Neural progenitor cell (in vitro differentiated cells): ENCODE results near the gene MRGPRF. TPM values are rescaled to one million over a fixed set of nuclear protein-coding genes. Genes with fewer than 3 reads are reported as not detected.

Experiments
- DNase-seq: peaks from one replicate; pipeline ENCODE4 v3.0.0-alpha.2; 2016; ENCODE audit warnings: low spot score
- H2AFZ ChIP-seq: fragments of 200-600 bp; sonication (generic); replicated peaks from 2 replicates; pipeline ENCODE4 v1.6.1; 2016; ENCODE audit warnings: antibody characterized with exemption
- H3F3A ChIP-seq: fragments of 200-600 bp; sonication (generic); 2 replicates; pipeline ENCODE4 v1.6.1; 2016; ENCODE audit warnings: antibody characterized with exemption, low read depth
- H3K27ac ChIP-seq: fragments of 200-600 bp; sonication (generic); 2 replicates; pipeline ENCODE4 v1.5.1; 2016; ENCODE audit warnings: mild to moderate bottlenecking
- H3K27me3 ChIP-seq: fragments of 200-600 bp; sonication (generic); 2 replicates; pipeline ENCODE4 v1.6.1; 2016; ENCODE audit warnings: mild to moderate bottlenecking, moderate library complexity
- H3K36me3 ChIP-seq: fragments of 200-600 bp; sonication (generic); 2 replicates; pipeline ENCODE4 v1.5.1; 2016
- H3K4me1 ChIP-seq: fragments of 200-600 bp; sonication (generic); 2 replicates; pipeline ENCODE4 v1.6.1; 2016; ENCODE audit warnings: mixed run types
- H3K4me2 ChIP-seq: fragments of 200-600 bp; sonication (generic); 2 replicates; pipeline ENCODE4 v1.6.1; 2016
- H3K4me3 ChIP-seq: fragments of 200-600 bp; sonication (generic); 2 replicates; pipeline ENCODE4 v1.5.1; 2016
- H3K79me2 ChIP-seq: fragments of 200-600 bp; sonication (generic); 2 replicates; pipeline ENCODE4 v1.6.1; 2016; ENCODE audit warnings: low read depth
- H3K9ac ChIP-seq: fragments of 200-600 bp; sonication (generic); 2 replicates; pipeline ENCODE4 v1.6.1; 2016
- H3K9me3 ChIP-seq: fragments of 200-600 bp; sonication (generic); 2 replicates; pipeline ENCODE4 v1.5.1; 2016; ENCODE audit warnings: low read depth
- H4K20me1 ChIP-seq: fragments of 200-600 bp; sonication (generic); 2 replicates; pipeline ENCODE4 v1.6.1; 2016; ENCODE audit warnings: low read depth
- H3K27ac Mint-ChIP-seq: 3 replicates; pipeline ENCODE4 v1.8.0; 2021; ENCODE audit warnings: mixed read lengths
- H3K27me3 Mint-ChIP-seq: 2 replicates; pipeline ENCODE4 v1.8.0; 2022; ENCODE audit warnings: low read depth, mild to moderate bottlenecking, inconsistent platforms, moderate library complexity, mixed read lengths; ENCODE audit not compliant: insufficient read depth
- H3K36me3 Mint-ChIP-seq: 3 replicates; pipeline ENCODE4 v1.8.0; 2021; ENCODE audit warnings: mixed read lengths
- H3K4me1 Mint-ChIP-seq: 3 replicates; pipeline ENCODE4 v1.8.0; 2021; ENCODE audit warnings: mixed read lengths
- H3K4me3 Mint-ChIP-seq: 3 replicates; pipeline ENCODE4 v1.8.0; 2021; ENCODE audit warnings: mild to moderate bottlenecking, moderate library complexity, mixed read lengths
- H3K9me3 Mint-ChIP-seq: 3 replicates; pipeline ENCODE4 v1.8.0; 2020; ENCODE audit warnings: mixed read lengths
- CTCF ChIP-seq: fragments of 200-600 bp; sonication (generic); IDR thresholded peaks from 2 replicates; pipeline ENCODE4 v1.5.1; 2017; ENCODE audit warnings: antibody characterized with exemption, mild to moderate bottlenecking
- EZH2 ChIP-seq: fragments of 200-600 bp; sonication (generic); IDR thresholded peaks from 2 replicates; pipeline ENCODE4 v1.6.1; 2017; ENCODE audit warnings: antibody characterized with exemption, mild to moderate bottlenecking, moderate library complexity
- EZH2phosphoT487 ChIP-seq: fragments of 200-600 bp; sonication (generic); IDR thresholded peaks from 2 replicates; pipeline ENCODE4 v1.6.1; 2017; ENCODE audit warnings: antibody characterized with exemption
- total RNA-seq: library from RNA; depleted of rRNA; stranded (reverse); fragments of >200 nt; gene quantifications from 2 replicates; pipeline ENCODE4 v1.2.3, GENCODE V29; 2015; ENCODE audit warnings: low replicate concordance

MRGPRF gene
- total RNA-seq, 1 donor from 2014 or later = 0.56 TPM

GRCh38 chr11:69060806-69061712 lies 48.0 kb upstream of the MRGPRF start:
- no peaks in the 10 kb centered on the region for H3K36me3 ChIP-seq

GRCh38 chr11:69059985-69060384 lies 46.9 kb upstream of the MRGPRF start:
- no peaks in the 10 kb centered on the region for H3K9me3 ChIP-seq
- no peaks in the 10 kb centered on the region for H3K27me3 ChIP-seq
- H3F3A ChIP-seq = no peaks in the 10 kb centered on the region
- no peak overlapping the region for H3K4me2 ChIP-seq
- no peaks in the 10 kb centered on the region for H3K36me3 Mint-ChIP-seq
- H3K4me1 Mint-ChIP-seq = no peaks in the 10 kb centered on the region
- no peaks in the 10 kb centered on the region for H3K9me3 Mint-ChIP-seq
- no peak overlapping the region for H3K4me3 ChIP-seq
- DNase-seq = no peak
- H4K20me1 ChIP-seq = peaks cover 5% of the 10 kb centered on the region
- H3K79me2 ChIP-seq = no peaks in the 10 kb centered on the region
- H3K9ac ChIP-seq = no peak overlapping the region
- no peaks in the 10 kb centered on the region for H3K27me3 Mint-ChIP-seq
- H2AFZ ChIP-seq = no peak overlapping the region
- H3K27ac ChIP-seq = no peak overlapping the region
- H3K27ac Mint-ChIP-seq = no peak overlapping the region
- H3K4me3 Mint-ChIP-seq = no peak overlapping the region
- no peak for TF ChIP-seq EZH2
- TF ChIP-seq EZH2phosphoT487 = no peak
- TF ChIP-seq CTCF = no peak
- H3K36me3 ChIP-seq = no peaks in the 10 kb centered on the region
- H3K4me1 ChIP-seq = no peaks in the 10 kb centered on the region

More at GRCh38 chr11:69060806-69061712, 48.0 kb upstream of the MRGPRF start:
- Histone ChIP-seq H3K27ac (no peak overlapping the region), H3K4me3 (no peak overlapping the region), H3K9ac (no peak overlapping the region), H3K4me2 (no peak overlapping the region), H3K79me2 (no peaks in the 10 kb centered on the region), H3K4me1 (no peaks in the 10 kb centered on the region), H3K9me3 (no peaks in the 10 kb centered on the region), H2AFZ (no peak overlapping the region), H3F3A (no peaks in the 10 kb centered on the region), H4K20me1 (peaks cover 8% of the 10 kb centered on the region), H3K27me3 (no peaks in the 10 kb centered on the region)
- H3K4me1 Mint-ChIP-seq = peaks cover 3% of the 10 kb centered on the region
- no peaks in the 10 kb centered on the region for H3K27me3 Mint-ChIP-seq
- H3K9me3 Mint-ChIP-seq = no peaks in the 10 kb centered on the region
- H3K27ac Mint-ChIP-seq = no peak overlapping the region
- H3K4me3 Mint-ChIP-seq = peak overlapping the region; percentile 25
- H3K36me3 Mint-ChIP-seq = no peaks in the 10 kb centered on the region
- no peak for DNase-seq
- TF ChIP-seq EZH2 (no peak), EZH2phosphoT487 (no peak), CTCF (no peak)

- H3K27me3 ChIP-seq = no peaks in the 10 kb centered on the region
- Mint-ChIP-seq H3K27ac (no peak overlapping the region), H3K9me3 (no peaks in the 10 kb centered on the region), H3K4me1 (no peaks in the 10 kb centered on the region), H3K36me3 (no peaks in the 10 kb centered on the region), H3K4me3 (no peak overlapping the region), H3K27me3 (no peaks in the 10 kb centered on the region)
- H2AFZ ChIP-seq = no peak overlapping the region
- no peak overlapping the region for H3K4me2 ChIP-seq
- DNase-seq = no peak
- H3F3A ChIP-seq = no peaks in the 10 kb centered on the region
- no peaks in the 10 kb centered on the region for H3K36me3 ChIP-seq
- no peak overlapping the region for H3K9ac ChIP-seq
- H3K27ac ChIP-seq = no peak overlapping the region
- no peaks in the 10 kb centered on the region for H3K9me3 ChIP-seq
- no peaks in the 10 kb centered on the region for H3K4me1 ChIP-seq
- TF ChIP-seq EZH2 = no peak
- TF ChIP-seq CTCF = no peak
- no peaks in the 10 kb centered on the region for H3K79me2 ChIP-seq
- H3K4me3 ChIP-seq = no peak overlapping the region
- peaks cover 5% of the 10 kb centered on the region for H4K20me1 ChIP-seq
Measured at GRCh38 chr11:69059429-69059828, 46.4 kb upstream of the MRGPRF start.
